Measurements from ENCODE around the gene AUTS2. TPM values are rescaled to one million over a fixed set of nuclear protein-coding genes. Genes with fewer than 3 reads are reported as not detected.

The AUTS2 gene
- total and polyA plus RNA-seq, 10 of the 15 experiments (the other 5 are each of a cell fraction or from before 2014, with no cell fraction given), result 6.4 to 55.6 (median 21.6) TPM

DNA sequence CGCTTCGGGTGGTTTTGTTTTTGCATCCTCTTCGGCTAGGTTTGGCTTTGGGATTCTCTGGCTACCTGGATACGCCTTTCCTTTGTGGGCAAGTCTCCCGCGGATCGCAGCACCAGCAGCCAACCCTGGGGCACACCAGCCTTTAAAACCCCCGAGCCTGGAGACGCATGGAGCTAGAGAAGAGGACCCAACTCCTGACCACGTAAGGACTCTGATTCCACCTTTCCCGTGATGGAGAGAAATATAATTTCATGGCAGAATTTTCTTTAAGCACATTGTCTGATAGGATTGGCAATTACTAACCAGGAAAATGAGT is 998.3 kb downstream of the AUTS2 start:
- Histone ChIP-seq H3K9ac (ENCODE audit: control insufficient read depth, insufficient read depth, low read length) (no peak overlapping the region), H3K4me1 (ENCODE audit: control insufficient read depth, insufficient read depth, low read length) (peaks cover 6% of the 10 kb centered on the region), H3K79me2 (ENCODE audit: control insufficient read depth, insufficient read depth, low read length) (no peaks in the 10 kb centered on the region), H3K4me3 (peak overlapping the region; percentile 50; the same call in 1 of the 2 replicates), H3K4me2 (ENCODE audit: control insufficient read depth, insufficient read depth) (peak overlapping the region; percentile 83), H2AFZ (ENCODE audit: control insufficient read depth, low read depth, low read length) (no peak overlapping the region), H3K36me3 (ENCODE audit: control insufficient read depth in 2 of 2, insufficient read depth in 2 of 2, low read length in 1 of 2) (no peaks in the 10 kb centered on the region), H4K20me1 (ENCODE audit: control insufficient read depth, insufficient read depth) (no peaks in the 10 kb centered on the region), H3K27ac (ENCODE audit: control insufficient read depth, insufficient read depth) (no peak overlapping the region), H3K9me3 (replicated peaks; ENCODE audit: control insufficient read depth, insufficient read depth, low read length) (no peaks in the 10 kb centered on the region; the same call in 2 of the 3 replicates), H3K27me3 (replicated peaks in 1 of 2; ENCODE audit: control insufficient read depth in 2 of 2, insufficient read depth in 2 of 2, low read length in 1 of 2) (no peaks in the 10 kb centered on the region)
- in situ Hi-C loops (cut with MboI) (no loop called here), intact Hi-C loops (cut with micrococcal nuclease; ENCODE audit: unreplicated experiment) (loop anchor here (5.0 kb wide), 1 partner anchor 101 kb away; no protein-coding TSS in a partner anchor)
- ChIA-PET RAD21 (ENCODE audit: unreplicated experiment) (no interaction called here), POLR2A (no interaction called here), SMC1A (ENCODE audit: uncharacterized antibody, unreplicated experiment) (no interaction called here), CTCF (interaction anchor here (0.6 to 1.3 kb wide), 2 partner anchors 11 to 101 kb away, joined by 3 to 4 read pairs; no protein-coding TSS in a partner anchor)
- no peak for FAIRE-seq
- DNase-seq (ENCODE audit: low read depth, low spot score), result no peak
- ATAC-seq, result no peak
- WGBS (ENCODE audit: insufficient coverage, insufficient replicate concordance, low lambda C conversion rate, missing lambda C conversion rate), result 78% methylated on average over 11 of the region's 11 CpGs
- TF ChIP-seq JUND (IDR thresholded peaks at IDR 0.05; ENCODE audit: low read depth, low read length) (no peak), IKZF1 (conservative IDR thresholded peaks at IDR 0.05) (no peak)
- no TSS peak for BruUV-seq (replicated peaks)

- in situ Hi-C loops (cut with MboI) (no loop called here), intact Hi-C loops (cut with micrococcal nuclease; ENCODE audit: unreplicated experiment) (loop anchor here (5.0 kb wide), 1 partner anchor 100 kb away; no protein-coding TSS in a partner anchor)
- TF ChIP-seq TCF12 (IDR thresholded peaks at IDR 0.05; ENCODE audit: low read depth, low read length) (no peak), NR2F1 (conservative IDR thresholded peaks at IDR 0.05) (no peak), BACH1 (IDR thresholded peaks at IDR 0.05; ENCODE audit: borderline replicate concordance) (no peak), ASH2L (IDR thresholded peaks at IDR 0.05; ENCODE audit: borderline replicate concordance, low read depth) (no peak), ATF7 (IDR thresholded peaks at IDR 0.05; ENCODE audit: low read depth) (no peak), SP1 (IDR thresholded peaks at IDR 0.05; ENCODE audit: low read depth, low read length) (no peak), SMARCA5 (IDR thresholded peaks at IDR 0.05) (no peak)
- RAD21 ChIA-PET (ENCODE audit: unreplicated experiment), result no interaction called here
- FAIRE-seq, result no peak
- SMC1A ChIA-PET (ENCODE audit: uncharacterized antibody, unreplicated experiment), result no interaction called here
- no peak for DNase-seq (ENCODE audit: low read depth, low spot score)
- no peak for ATAC-seq
- H3K79me2 ChIP-seq (ENCODE audit: control insufficient read depth, insufficient read depth, low read length), result no peaks in the 10 kb centered on the region
- H3K27ac ChIP-seq (ENCODE audit: control insufficient read depth, insufficient read depth), result no peak overlapping the region
- no TSS peak for BruUV-seq (replicated peaks)
- POLR2A ChIA-PET, result no interaction called here
- no peak overlapping the region for H3K4me2 ChIP-seq (ENCODE audit: control insufficient read depth, insufficient read depth)
- no peak overlapping the region for H3K9ac ChIP-seq (ENCODE audit: control insufficient read depth, insufficient read depth, low read length)
- no peak overlapping the region for H2AFZ ChIP-seq (ENCODE audit: control insufficient read depth, low read depth, low read length)
- no peak overlapping the region for H3K4me3 ChIP-seq
- peaks cover 6% of the 10 kb centered on the region for H3K4me1 ChIP-seq (ENCODE audit: control insufficient read depth, insufficient read depth, low read length)
- 57% methylated on average over 5 of the region's 5 CpGs for WGBS (ENCODE audit: insufficient coverage, insufficient replicate concordance, low lambda C conversion rate, missing lambda C conversion rate)
- no peaks in the 10 kb centered on the region; the same call in 2 of the 3 replicates for H3K9me3 ChIP-seq (replicated peaks; ENCODE audit: control insufficient read depth, insufficient read depth, low read length)
- no peaks in the 10 kb centered on the region for H3K27me3 ChIP-seq (replicated peaks in 1 of 2; ENCODE audit: control insufficient read depth in 2 of 2, insufficient read depth in 2 of 2, low read length in 1 of 2)
- CTCF ChIA-PET, result interaction anchor here (0.6 to 1.3 kb wide), 2 partner anchors 11 to 101 kb away, joined by 3 to 4 read pairs; no protein-coding TSS in a partner anchor
- no peaks in the 10 kb centered on the region; a peak in 1 of 4 replicates for H3K36me3 ChIP-seq (ENCODE audit: control insufficient read depth in 2 of 2, insufficient read depth in 2 of 2, low read length in 1 of 2)
- H4K20me1 ChIP-seq (ENCODE audit: control insufficient read depth, insufficient read depth), result no peaks in the 10 kb centered on the region
Measured at GRCh38 chr7:70597066-70597465, 998.8 kb downstream of the AUTS2 start.

Measured in GM12878 (cell line).